Measurements from ENCODE around the gene GNA12. TPM values are rescaled to one million over a fixed set of nuclear protein-coding genes. Genes with fewer than 3 reads are reported as not detected.

Gene GNA12
- total and polyA plus RNA-seq, 9 of the 15 experiments (the other 6 are each of a cell fraction or from before 2014, with no cell fraction given) = 0.65 to 32.7 (median 9.6) TPM

- intact Hi-C loops (cut with micrococcal nuclease) = no loop called here
- 32% methylated on average over 10 of the region's 10 CpGs for whole genome bisulfite sequencing (ENCODE audit: insufficient coverage, low coverage, missing lambda C conversion rate)
- Histone ChIP-seq H3K27ac (ENCODE audit: extremely low read depth, low read depth, low read length) (no peak overlapping the region), H3K4me3 (no peak overlapping the region), H3K9ac (ENCODE audit: insufficient read depth in 1 of 2, low read depth in 2 of 2, low read length in 2 of 2) (no peak overlapping the region; a peak in 1 of 4 replicates), H3K4me1 (replicated peaks in 1 of 2; ENCODE audit: control insufficient read depth in 2 of 2, insufficient read depth in 2 of 2, low read length in 2 of 2) (peaks cover 0 to 36% of the 10 kb centered on the region in 2 experiments; a peak in 3 of 5 replicates), H3K9me3 (replicated peaks; ENCODE audit: control insufficient read depth, insufficient read depth, low read depth, low read length) (no peaks in the 10 kb centered on the region), H3K79me2 (ENCODE audit: control insufficient read depth, insufficient read depth, low read length) (no peaks in the 10 kb centered on the region), H3K36me3 (ENCODE audit: control insufficient read depth, insufficient read depth, low read length) (no peaks in the 10 kb centered on the region), H3K4me2 (ENCODE audit: insufficient read depth, low read length) (no peak overlapping the region), H4K20me1 (replicated peaks; ENCODE audit: control insufficient read depth, insufficient read depth, low read length) (0 out of 2 replicates have a peak, but pooled peaks cover 3% of the 10 kb centered on the region), H2AFZ (ENCODE audit: low read depth, low read length) (no peak overlapping the region), H3K9me1 (ENCODE audit: control insufficient read depth, insufficient read depth, low read length) (no peaks in the 10 kb centered on the region), H3K27me3 (ENCODE audit: control insufficient read depth in 2 of 2, insufficient read depth in 2 of 2, low read length in 2 of 2) (peaks cover 5 to 21% of the 10 kb centered on the region in 2 experiments; a peak in 3 of 5 replicates)
- CTCF ChIA-PET (ENCODE audit: low intra/inter-chr PET ratio) = no interaction called here
- POLR2A ChIA-PET = interaction anchor here (1.5 kb wide), 1 partner anchor 9 kb away, joined by 4 read pairs; no protein-coding TSS in a partner anchor
- in situ Hi-C loops (cut with MboI) = no loop called here
- TF ChIP-seq SIX5 (IDR thresholded peaks at IDR 0.05; ENCODE audit: borderline replicate concordance in 1 of 2, insufficient read depth in 1 of 2, low read depth in 1 of 2, low read length in 2 of 2) = no peak
- no peak for TF ChIP-seq TFE3 (CRISPR knock-in tag; IDR thresholded peaks at IDR 0.05)
- TF ChIP-seq, protein P1, sequence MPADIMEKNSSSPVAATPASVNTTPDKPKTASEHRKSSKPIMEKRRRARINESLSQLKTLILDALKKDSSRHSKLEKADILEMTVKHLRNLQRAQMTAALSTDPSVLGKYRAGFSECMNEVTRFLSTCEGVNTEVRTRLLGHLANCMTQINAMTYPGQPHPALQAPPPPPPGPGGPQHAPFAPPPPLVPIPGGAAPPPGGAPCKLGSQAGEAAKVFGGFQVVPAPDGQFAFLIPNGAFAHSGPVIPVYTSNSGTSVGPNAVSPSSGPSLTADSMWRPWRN (IDR thresholded peaks at IDR 0.05; ENCODE audit: low read depth) = no peak
- no peak for TF ChIP-seq CREB1 (IDR thresholded peaks at IDR 0.05)
- no peak for TF ChIP-seq CREB1 (CRISPR knock-in tag; IDR thresholded peaks at IDR 0.05)
- TF ChIP-seq TCF15 (CRISPR knock-in tag; IDR thresholded peaks at IDR 0.05) = no peak
- no peak for TF ChIP-seq BACH1 (tag; IDR thresholded peaks at IDR 0.05)
- TF ChIP-seq, protein P2, sequence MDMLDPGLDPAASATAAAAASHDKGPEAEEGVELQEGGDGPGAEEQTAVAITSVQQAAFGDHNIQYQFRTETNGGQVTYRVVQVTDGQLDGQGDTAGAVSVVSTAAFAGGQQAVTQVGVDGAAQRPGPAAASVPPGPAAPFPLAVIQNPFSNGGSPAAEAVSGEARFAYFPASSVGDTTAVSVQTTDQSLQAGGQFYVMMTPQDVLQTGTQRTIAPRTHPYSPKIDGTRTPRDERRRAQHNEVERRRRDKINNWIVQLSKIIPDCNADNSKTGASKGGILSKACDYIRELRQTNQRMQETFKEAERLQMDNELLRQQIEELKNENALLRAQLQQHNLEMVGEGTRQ (CRISPR knock-in tag; IDR thresholded peaks at IDR 0.05) = no peak
- DNase-seq (ENCODE audit: extremely low read depth in 1 of 4, low spot score in 3 of 4) (no peak), FAIRE-seq (no peak), ATAC-seq (no peak)
- BruUV-seq (replicated peaks) = no TSS peak
These were observed 136.1 kb downstream of the GNA12 start for GRCh38 chr7:2708041-2708440.

All from K562 (cell line).